LNCaP clone FGC (cell line): ENCODE data around the gene ROBO1.
"Not testable (repeated sequence)": the region's sequence is repeated elsewhere in the genome, so short reads cannot be mapped to it uniquely, and the experiment has no call there.

Source experiments
- DNase-seq: peaks from one replicate; pipeline ENCODE4 v3.0.0-alpha.2; 2011; ENCODE audit warnings: low read depth
- H3K4me3 ChIP-seq: 2 replicates; pipeline ENCODE4 v1.5.1; 2011; ENCODE audit warnings: mild to moderate bottlenecking, low read depth, low read length, control low read depth
- CTCF ChIP-seq: IDR thresholded peaks from 2 replicates; pipeline ENCODE4 v1.5.1; 2012; ENCODE audit warnings: mild to moderate bottlenecking; ENCODE audit not compliant: control insufficient read depth, insufficient read depth; ENCODE audit errors: extremely low read depth

Gene ROBO1

GRCh38 chr3:79175870-79176269 is 591.9 kb downstream of the ROBO1 start:
- no peak for TF ChIP-seq CTCF
- DNase-seq: no peak
- H3K4me3 ChIP-seq: no peak overlapping the region

GRCh38 chr3:79173259-79173658 is 594.5 kb downstream of the ROBO1 start:
- not testable (repeated sequence) for DNase-seq, H3K4me3 ChIP-seq

GRCh38 chr3:79172241-79172640 is 595.6 kb downstream of the ROBO1 start:
- no peak for DNase-seq
- TF ChIP-seq CTCF: no peak
- no peak overlapping the region for H3K4me3 ChIP-seq

GRCh38 chr3:79170021-79170420 is 597.8 kb downstream of the ROBO1 start:
- TF ChIP-seq CTCF: no peak
- H3K4me3 ChIP-seq: no peak overlapping the region
- no peak for DNase-seq

- no peak overlapping the region for H3K4me3 ChIP-seq
- no peak for TF ChIP-seq CTCF
- peak; percentile 74 for DNase-seq
Measured at GRCh38 chr3:79167651-79168416, 600.0 kb downstream of the ROBO1 start.

GRCh38 chr3:79162653-79163052 is 605.1 kb downstream of the ROBO1 start:
- no peak overlapping the region for H3K4me3 ChIP-seq
- DNase-seq: no peak
- no peak for TF ChIP-seq CTCF

GRCh38 chr3:79161941-79162340 is 605.9 kb downstream of the ROBO1 start:
- no peak overlapping the region for H3K4me3 ChIP-seq
- TF ChIP-seq CTCF: no peak
- DNase-seq: peak; percentile 6
